HEK293 (cell line): ENCODE data around the gene RGMA.

Experiments used
- CTCF ChIA-PET: fragments of 350-600 bp; formaldehyde crosslinking; extraction: SDS; loops from one replicate; lab custom pipeline; 2021; ENCODE audit warnings: antibody characterized with exemption; lab: Yijun Ruan, JAX
- POLR2A ChIA-PET: fragments of 300-600 bp; formaldehyde crosslinking; extraction: SDS; loops from one replicate; lab custom pipeline; 2020; ENCODE audit warnings: antibody characterized with exemption, inconsistent platforms; lab: Yijun Ruan, JAX
- H3K27ac ChIP-seq: fragments of 200-500 bp; sonication (Bioruptor generic); 2 replicates; pipeline ENCODE4 v1.5.1; 2014; ENCODE audit warnings: low read depth, low read length, control low read depth, inconsistent platforms; ENCODE audit errors: extremely low read depth
- H3K36me3 ChIP-seq, 2 experiments: fragments of 200-500 bp in 1 of 2; sonication (Bioruptor generic) in 1 of 2; 1 replicate in 1 of 2; 2 replicates in 1 of 2; pipeline ENCODE4 v1.5.1; 2014 to 2017; ENCODE audit warnings: inconsistent platforms in 2 of 2, low read length in 2 of 2; ENCODE audit not compliant: control insufficient read depth in 2 of 2, insufficient read depth in 1 of 2
- H3K4me1 ChIP-seq: fragments of 200-500 bp; sonication (Bioruptor generic); 2 replicates; pipeline ENCODE4 v1.5.1; 2014; ENCODE audit warnings: mild to moderate bottlenecking, low read length, inconsistent platforms; ENCODE audit not compliant: control insufficient read depth, insufficient read depth
- H3K4me3 ChIP-seq: 2 replicates; pipeline ENCODE4 v1.5.1; 2011; ENCODE audit warnings: low read depth, mild to moderate bottlenecking, control low read depth, low read length, moderate library complexity
- H3K9me3 ChIP-seq: fragments of 200-500 bp; sonication (Bioruptor generic); 2 replicates; pipeline ENCODE4 v1.5.1; 2014; ENCODE audit warnings: low read depth, low read length, inconsistent platforms; ENCODE audit not compliant: control insufficient read depth, insufficient read depth
- BCL11B ChIP-seq: fragments of 450-650 bp; formaldehyde crosslinking; IDR thresholded peaks from 2 replicates; pipeline ENCODE4 v1.5.1; 2016; ENCODE audit warnings: low read depth, missing biosample characterization, missing genetic modification characterization
- IKZF3 ChIP-seq: fragments of 450-650 bp; IDR thresholded peaks from 2 replicates; pipeline ENCODE4 v1.5.0; 2018; ENCODE audit warnings: missing biosample characterization, mild to moderate bottlenecking, missing genetic modification characterization, moderate library complexity
- KLF1 ChIP-seq: fragments of 450-650 bp; formaldehyde crosslinking; IDR thresholded peaks from 2 replicates; pipeline ENCODE4 v1.5.1; 2016; ENCODE audit warnings: missing biosample characterization, missing genetic modification characterization
- KLF8 ChIP-seq: fragments of 450-650 bp; formaldehyde crosslinking; IDR thresholded peaks from 2 replicates; pipeline ENCODE4 v1.5.1; 2016; ENCODE audit warnings: missing biosample characterization, missing genetic modification characterization
- MYNN ChIP-seq: fragments of 450-650 bp; formaldehyde crosslinking; IDR thresholded peaks from 2 replicates; pipeline ENCODE4 v1.5.1; 2016; ENCODE audit warnings: missing biosample characterization, missing genetic modification characterization, borderline replicate concordance
- RBAK ChIP-seq: fragments of 450-650 bp; formaldehyde crosslinking; IDR thresholded peaks from 2 replicates; pipeline ENCODE4 v1.5.1; 2016; ENCODE audit warnings: missing biosample characterization, missing genetic modification characterization
- SP3 ChIP-seq: fragments of 450-650 bp; formaldehyde crosslinking; IDR thresholded peaks from 2 replicates; pipeline ENCODE4 v1.5.1; 2016; ENCODE audit warnings: missing biosample characterization, missing genetic modification characterization
- TRIM28 ChIP-seq: IDR thresholded peaks from 2 replicates; pipeline ENCODE4 v1.6.1; 2011; ENCODE audit warnings: low read length, control low read depth, borderline replicate concordance
- ZBTB20 ChIP-seq: fragments of 450-650 bp; formaldehyde crosslinking; IDR thresholded peaks from 2 replicates; pipeline ENCODE4 v1.5.1; 2016; ENCODE audit warnings: missing biosample characterization, missing genetic modification characterization
- ZFP37 ChIP-seq: fragments of 450-650 bp; formaldehyde crosslinking; IDR thresholded peaks from 2 replicates; pipeline ENCODE4 v1.5.1; 2016; ENCODE audit warnings: missing biosample characterization, missing genetic modification characterization
- ZNF138 ChIP-seq: fragments of 450-650 bp; formaldehyde crosslinking; IDR thresholded peaks from 2 replicates; pipeline ENCODE4 v1.5.1; 2016; ENCODE audit warnings: missing biosample characterization, missing genetic modification characterization, borderline replicate concordance
- ZNF274 ChIP-seq, 2 experiments: fragments of 200-500 bp in 1 of 2; fragments of 450-650 bp in 1 of 2; sonication (Bioruptor generic) in 1 of 2; formaldehyde crosslinking in 1 of 2; IDR thresholded peaks; 2 replicates each; pipeline versions ENCODE4 v1.5.1 to v1.6.1; 2014 to 2016; ENCODE audit warnings: borderline replicate concordance in 1 of 2, inconsistent platforms in 1 of 2, low read length in 1 of 2, missing biosample characterization in 1 of 2, missing genetic modification characterization in 1 of 2
- ZNF311 ChIP-seq: fragments of 450-650 bp; formaldehyde crosslinking; IDR thresholded peaks from 2 replicates; pipeline ENCODE4 v1.5.1; 2017; ENCODE audit warnings: missing biosample characterization, missing genetic modification characterization, borderline replicate concordance
- ZNF433 ChIP-seq: fragments of 450-650 bp; formaldehyde crosslinking; IDR thresholded peaks from 2 replicates; pipeline ENCODE4 v1.5.1; 2016; ENCODE audit warnings: missing biosample characterization, missing genetic modification characterization, low read depth
- ZNF549 ChIP-seq: fragments of 450-650 bp; IDR thresholded peaks from 2 replicates; pipeline ENCODE4 v1.5.1; 2018; ENCODE audit warnings: missing biosample characterization, missing genetic modification characterization, mild to moderate bottlenecking, inconsistent platforms, moderate library complexity
- ZNF596 ChIP-seq: fragments of 450-650 bp; IDR thresholded peaks from 2 replicates; pipeline ENCODE4 v1.5.0; 2018; ENCODE audit warnings: missing biosample characterization, mild to moderate bottlenecking, missing genetic modification characterization, moderate library complexity
- ZNF76 ChIP-seq: fragments of 450-650 bp; formaldehyde crosslinking; IDR thresholded peaks from 2 replicates; pipeline ENCODE4; 2016; ENCODE audit warnings: low read depth, missing biosample characterization, missing genetic modification characterization, borderline replicate concordance
- TF ChIP-seq, protein P1 (sequence below): fragments of 450-650 bp; formaldehyde crosslinking; IDR thresholded peaks from 2 replicates; pipeline ENCODE4 v1.5.1; 2016; ENCODE audit warnings: missing biosample characterization, missing genetic modification characterization
- TF ChIP-seq, protein P2 (sequence below): fragments of 450-650 bp; formaldehyde crosslinking; IDR thresholded peaks from 2 replicates; pipeline ENCODE4 v1.5.1; 2016; ENCODE audit warnings: missing biosample characterization, missing genetic modification characterization
- TF ChIP-seq, protein P3 (sequence below): fragments of 450-650 bp; formaldehyde crosslinking; IDR thresholded peaks from 2 replicates; pipeline ENCODE4 v1.5.1; 2016; ENCODE audit warnings: missing biosample characterization, missing genetic modification characterization

RGMA gene, protein sequence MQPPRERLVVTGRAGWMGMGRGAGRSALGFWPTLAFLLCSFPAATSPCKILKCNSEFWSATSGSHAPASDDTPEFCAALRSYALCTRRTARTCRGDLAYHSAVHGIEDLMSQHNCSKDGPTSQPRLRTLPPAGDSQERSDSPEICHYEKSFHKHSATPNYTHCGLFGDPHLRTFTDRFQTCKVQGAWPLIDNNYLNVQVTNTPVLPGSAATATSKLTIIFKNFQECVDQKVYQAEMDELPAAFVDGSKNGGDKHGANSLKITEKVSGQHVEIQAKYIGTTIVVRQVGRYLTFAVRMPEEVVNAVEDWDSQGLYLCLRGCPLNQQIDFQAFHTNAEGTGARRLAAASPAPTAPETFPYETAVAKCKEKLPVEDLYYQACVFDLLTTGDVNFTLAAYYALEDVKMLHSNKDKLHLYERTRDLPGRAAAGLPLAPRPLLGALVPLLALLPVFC

DNA sequence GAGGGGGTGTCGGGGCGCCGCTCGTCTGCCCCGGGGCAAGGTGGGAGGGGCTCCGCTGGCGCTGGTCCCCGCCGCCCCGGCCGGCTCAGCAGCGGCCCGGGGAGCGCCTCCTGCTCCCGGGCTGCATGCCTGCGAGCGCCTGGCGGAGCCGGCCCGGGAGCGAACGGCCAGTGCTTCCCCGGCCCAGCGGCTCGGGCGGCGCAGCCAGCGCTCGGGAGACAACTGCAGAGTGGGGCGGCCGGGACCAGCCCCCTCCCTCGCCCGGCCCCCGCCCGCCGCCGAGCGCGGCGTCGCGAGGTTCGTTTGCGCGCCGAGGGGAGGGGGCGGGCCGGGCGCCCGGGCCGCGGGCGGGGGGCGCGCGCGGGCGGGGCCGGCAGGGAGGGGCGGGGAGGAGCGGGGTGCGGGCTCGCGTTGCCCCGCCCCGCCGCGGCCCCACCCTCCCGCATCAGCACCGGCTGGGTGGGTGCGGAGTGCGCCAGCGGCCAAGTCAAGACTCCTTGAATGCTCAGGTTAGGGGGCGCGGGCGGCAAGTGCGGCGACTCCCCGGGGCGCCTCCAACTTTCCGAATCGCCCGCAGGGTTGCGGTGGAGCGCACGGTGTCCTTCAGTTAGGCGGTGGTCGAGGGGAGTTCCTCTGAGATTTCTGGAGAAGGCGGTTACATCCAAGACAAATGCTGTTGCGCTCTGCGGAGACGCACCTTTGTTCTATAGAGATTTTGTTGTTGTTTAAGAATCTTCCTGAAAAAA lies at the start of gene RGMA:
RGMA (minus strand) TSS at position 231 of the 746 bp plus-strand sequence. CDS start 279 bp downstream, outside the sequence.
- H3K4me3 ChIP-seq, result peak within 1 kb of the TSS; percentile 50
- peak within 1 kb of the TSS; percentile 72 for H3K27ac ChIP-seq
- H3K9me3 ChIP-seq, result no peaks in the 10 kb centered on the region
- no peaks in the 10 kb centered on the region; a peak in 1 of 3 replicates for H3K36me3 ChIP-seq
- ChIA-PET CTCF (interaction anchor here (0.5 to 3.7 kb wide), 24 partner anchors 10 to 1213 kb away, joined by 3 to 35 read pairs (median 6); no protein-coding TSS in a partner anchor), POLR2A (interaction anchor here (1.0 kb wide), 1 partner anchor 15 kb away, joined by 5 read pairs; no protein-coding TSS in a partner anchor)
- H3K4me1 ChIP-seq, result no peaks in the 10 kb centered on the region; the same call in 1 of the 2 replicates
- TF ChIP-seq, protein P1, sequence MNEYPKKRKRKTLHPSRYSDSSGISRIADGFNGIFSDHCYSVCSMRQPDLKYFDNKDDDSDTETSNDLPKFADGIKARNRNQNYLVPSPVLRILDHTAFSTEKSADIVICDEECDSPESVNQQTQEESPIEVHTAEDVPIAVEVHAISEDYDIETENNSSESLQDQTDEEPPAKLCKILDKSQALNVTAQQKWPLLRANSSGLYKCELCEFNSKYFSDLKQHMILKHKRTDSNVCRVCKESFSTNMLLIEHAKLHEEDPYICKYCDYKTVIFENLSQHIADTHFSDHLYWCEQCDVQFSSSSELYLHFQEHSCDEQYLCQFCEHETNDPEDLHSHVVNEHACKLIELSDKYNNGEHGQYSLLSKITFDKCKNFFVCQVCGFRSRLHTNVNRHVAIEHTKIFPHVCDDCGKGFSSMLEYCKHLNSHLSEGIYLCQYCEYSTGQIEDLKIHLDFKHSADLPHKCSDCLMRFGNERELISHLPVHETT, result no peak
- TF ChIP-seq, protein P2, sequence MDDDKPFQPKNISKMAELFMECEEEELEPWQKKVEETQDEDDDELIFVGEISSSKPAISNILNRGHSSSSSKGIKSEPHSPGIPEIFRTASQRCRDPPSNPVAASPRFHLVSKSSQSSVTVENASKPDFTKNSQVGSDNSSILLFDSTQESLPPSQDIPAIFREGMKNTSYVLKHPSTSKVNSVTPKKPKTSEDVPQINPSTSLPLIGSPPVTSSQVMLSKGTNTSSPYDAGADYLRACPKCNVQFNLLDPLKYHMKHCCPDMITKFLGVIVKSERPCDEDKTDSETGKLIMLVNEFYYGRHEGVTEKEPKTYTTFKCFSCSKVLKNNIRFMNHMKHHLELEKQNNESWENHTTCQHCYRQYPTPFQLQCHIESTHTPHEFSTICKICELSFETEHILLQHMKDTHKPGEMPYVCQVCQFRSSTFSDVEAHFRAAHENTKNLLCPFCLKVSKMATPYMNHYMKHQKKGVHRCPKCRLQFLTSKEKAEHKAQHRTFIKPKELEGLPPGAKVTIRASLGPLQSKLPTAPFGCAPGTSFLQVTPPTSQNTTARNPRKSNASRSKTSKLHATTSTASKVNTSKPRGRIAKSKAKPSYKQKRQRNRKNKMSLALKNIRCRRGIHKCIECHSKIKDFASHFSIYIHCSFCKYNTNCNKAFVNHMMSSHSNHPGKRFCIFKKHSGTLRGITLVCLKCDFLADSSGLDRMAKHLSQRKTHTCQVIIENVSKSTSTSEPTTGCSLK (tag by site-specific recombination), result no peak
- no peak for TF ChIP-seq SP3
- TF ChIP-seq IKZF3 (tag by site-specific recombination), result no peak
- no peak for TF ChIP-seq ZNF311 (tag by site-specific recombination)
- no peak for TF ChIP-seq ZNF274 (IDR thresholded peaks at IDR 0.05; ENCODE audit: low read length)
- no peak for TF ChIP-seq ZNF274 (tag by site-specific recombination; IDR thresholded peaks at IDR 0.05; ENCODE audit: borderline replicate concordance)
- TF ChIP-seq MYNN (tag by site-specific recombination), result no peak
- TF ChIP-seq KLF1 (tag by site-specific recombination), result peak; percentile 61
- 0 out of 2 replicates have a peak, but pooled peaks have one; percentile 18 for TF ChIP-seq KLF8 (tag by site-specific recombination)
- no peak for TF ChIP-seq ZBTB20 (tag by site-specific recombination)
- TF ChIP-seq ZNF76 (tag by site-specific recombination), result no peak
- no peak for TF ChIP-seq ZNF433 (tag by site-specific recombination)
- TF ChIP-seq BCL11B, result no peak
- TF ChIP-seq ZFP37 (tag by site-specific recombination), result no peak
- no peak for TF ChIP-seq ZNF596 (tag by site-specific recombination)
- TF ChIP-seq ZNF549, result no peak
- TF ChIP-seq ZNF138 (tag by site-specific recombination), result no peak

DNA sequence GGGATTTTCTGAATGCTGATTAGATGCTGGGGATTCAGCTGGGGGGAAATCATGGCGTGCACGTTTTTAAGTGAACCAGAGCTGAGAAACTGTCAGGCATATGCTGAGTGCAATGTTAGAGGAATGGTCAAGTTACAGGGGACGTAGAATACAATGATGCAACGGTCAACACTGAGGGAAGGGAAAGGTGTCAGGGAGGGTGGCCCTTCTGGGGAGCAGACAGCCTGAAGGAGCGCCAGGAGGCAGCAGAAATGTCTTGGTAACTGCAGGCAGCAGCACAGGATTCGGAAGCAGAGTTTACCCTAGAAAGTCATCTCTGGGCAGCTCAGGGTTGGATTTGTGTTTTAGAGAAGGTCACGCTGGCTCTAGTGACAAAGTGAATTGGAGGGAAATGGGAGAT lies 47.6 kb upstream of the RGMA start:
- Histone ChIP-seq H3K4me3 (no peak overlapping the region), H3K4me1 (no peaks in the 10 kb centered on the region), H3K9me3 (no peaks in the 10 kb centered on the region), H3K27ac (no peak overlapping the region), H3K36me3 (no peaks in the 10 kb centered on the region)
- POLR2A ChIA-PET, result no interaction called here
- CTCF ChIA-PET, result interaction anchor here (1.0 kb wide), 1 partner anchor 49 kb away, joined by 5 read pairs; no protein-coding TSS in a partner anchor
- TF ChIP-seq, protein P3, sequence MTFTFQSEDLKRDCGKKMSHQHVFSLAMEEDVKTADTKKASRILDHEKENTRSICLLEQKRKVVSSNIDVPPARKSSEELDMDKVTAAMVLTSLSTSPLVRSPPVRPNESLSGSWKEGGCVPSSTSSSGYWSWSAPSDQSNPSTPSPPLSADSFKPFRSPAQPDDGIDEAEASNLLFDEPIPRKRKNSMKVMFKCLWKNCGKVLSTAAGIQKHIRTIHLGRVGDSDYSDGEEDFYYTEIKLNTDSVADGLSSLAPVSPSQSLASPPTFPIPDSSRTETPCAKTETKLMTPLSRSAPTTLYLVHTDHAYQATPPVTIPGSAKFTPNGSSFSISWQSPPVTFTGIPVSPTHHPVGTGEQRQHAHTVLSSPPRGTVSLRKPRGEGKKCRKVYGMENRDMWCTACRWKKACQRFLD, result no peak
- TF ChIP-seq RBAK (tag by site-specific recombination) (no peak), TRIM28 (no peak)
